ENCODE data around the gene RHOG. TPM values are rescaled to one million over a fixed set of nuclear protein-coding genes. Genes with fewer than 3 reads are reported as not detected.

The RHOG gene
- total RNA-seq, 1 donor from 2014 or later: 6.6 TPM

- no peak for DNase-seq
- Mint-ChIP-seq H3K4me1 (ENCODE audit: low read depth, unreplicated experiment) (peaks cover 11% of the 10 kb centered on the region), H3K27ac (ENCODE audit: unreplicated experiment) (no peak overlapping the region), H3K36me3 (ENCODE audit: unreplicated experiment) (peaks cover 6% of the 10 kb centered on the region), H3K27me3 (ENCODE audit: unreplicated experiment) (peaks cover 13% of the 10 kb centered on the region), H3K4me3 (ENCODE audit: unreplicated experiment) (no peak overlapping the region), H3K9me3 (ENCODE audit: unreplicated experiment) (peaks cover 12% of the 10 kb centered on the region)
- no peak for TF ChIP-seq CTCF (IDR thresholded peaks at IDR 0.05; ENCODE audit: partially characterized antibody, unreplicated experiment)
Observed at GRCh38 chr11:3834664-3835461, 5.9 kb downstream of the RHOG start.

GRCh38 chr11:3834349-3834663 lies 6.5 kb downstream of the RHOG start:
- Mint-ChIP-seq H3K27me3 (ENCODE audit: unreplicated experiment) (peaks cover 7% of the 10 kb centered on the region), H3K9me3 (ENCODE audit: unreplicated experiment) (peaks cover 10% of the 10 kb centered on the region), H3K27ac (ENCODE audit: unreplicated experiment) (no peak overlapping the region), H3K4me3 (ENCODE audit: unreplicated experiment) (no peak overlapping the region), H3K36me3 (ENCODE audit: unreplicated experiment) (peaks cover 6% of the 10 kb centered on the region), H3K4me1 (ENCODE audit: low read depth, unreplicated experiment) (peaks cover 7% of the 10 kb centered on the region)
- DNase-seq: no peak
- no peak for TF ChIP-seq CTCF (IDR thresholded peaks at IDR 0.05; ENCODE audit: partially characterized antibody, unreplicated experiment)

GRCh38 chr11:3833449-3833848 lies 7.3 kb downstream of the RHOG start:
- no peak for DNase-seq
- Mint-ChIP-seq H3K4me3 (ENCODE audit: unreplicated experiment) (no peak overlapping the region), H3K36me3 (ENCODE audit: unreplicated experiment) (peaks cover 5% of the 10 kb centered on the region), H3K27ac (ENCODE audit: unreplicated experiment) (no peak overlapping the region), H3K27me3 (ENCODE audit: unreplicated experiment) (peaks cover 4% of the 10 kb centered on the region), H3K4me1 (ENCODE audit: low read depth, unreplicated experiment) (peaks cover 5% of the 10 kb centered on the region), H3K9me3 (ENCODE audit: unreplicated experiment) (peaks cover 6% of the 10 kb centered on the region)
- TF ChIP-seq CTCF (IDR thresholded peaks at IDR 0.05; ENCODE audit: partially characterized antibody, unreplicated experiment): no peak

- peaks cover 4% of the 10 kb centered on the region for H3K27me3 Mint-ChIP-seq (ENCODE audit: unreplicated experiment)
- H3K4me3 Mint-ChIP-seq (ENCODE audit: unreplicated experiment): no peak overlapping the region
- no peaks in the 10 kb centered on the region for H3K4me1 Mint-ChIP-seq (ENCODE audit: low read depth, unreplicated experiment)
- H3K27ac Mint-ChIP-seq (ENCODE audit: unreplicated experiment): no peak overlapping the region
- H3K36me3 Mint-ChIP-seq (ENCODE audit: unreplicated experiment): no peaks in the 10 kb centered on the region
- DNase-seq: no peak
- peaks cover 2% of the 10 kb centered on the region for H3K9me3 Mint-ChIP-seq (ENCODE audit: unreplicated experiment)
- no peak for TF ChIP-seq CTCF (IDR thresholded peaks at IDR 0.05; ENCODE audit: partially characterized antibody, unreplicated experiment)
Observed at GRCh38 chr11:3832816-3833215, 7.9 kb downstream of the RHOG start.

GRCh38 chr11:3831378-3832239 lies 9.2 kb downstream of the RHOG start:
- no peak overlapping the region for H3K4me3 Mint-ChIP-seq (ENCODE audit: unreplicated experiment)

More at GRCh38 chr11:3831378-3832239, 9.2 kb downstream of the RHOG start:
- no peak for DNase-seq
- Mint-ChIP-seq H3K27me3 (ENCODE audit: unreplicated experiment) (peaks cover 2% of the 10 kb centered on the region), H3K4me1 (ENCODE audit: low read depth, unreplicated experiment) (no peaks in the 10 kb centered on the region), H3K27ac (ENCODE audit: unreplicated experiment) (no peak overlapping the region), H3K9me3 (ENCODE audit: unreplicated experiment) (peaks cover 2% of the 10 kb centered on the region), H3K36me3 (ENCODE audit: unreplicated experiment) (no peaks in the 10 kb centered on the region)
- TF ChIP-seq CTCF (IDR thresholded peaks at IDR 0.05; ENCODE audit: partially characterized antibody, unreplicated experiment): no peak

Data from glutamatergic neuron (in vitro differentiated cells).